Activated T-helper 1 cell treated with anti-CD3 and anti-CD28 coated beads, Interleukin-2, amount 50 U/mL, for 16 hours (primary cell): ENCODE measurements around the gene USP37.

Source experiments
- DNase-seq, 2 donors: peaks; one replicate each; pipeline ENCODE4 v3.0.0-alpha.2; 2020; ENCODE audit warnings: low read depth in 1 of 2, low spot score in 1 of 2

The USP37 gene

GRCh38 chr2:218432676-218433365 lies 135.3 kb downstream of the USP37 start:
- no peak for DNase-seq

- DNase-seq = no peak
Measured at GRCh38 chr2:218431878-218432277, 136.3 kb downstream of the USP37 start.

GRCh38 chr2:218430721-218431120 lies 137.4 kb downstream of the USP37 start:
- no peak for DNase-seq

GRCh38 chr2:218429911-218430692 lies 138.0 kb downstream of the USP37 start:
- DNase-seq = no peak

DNA sequence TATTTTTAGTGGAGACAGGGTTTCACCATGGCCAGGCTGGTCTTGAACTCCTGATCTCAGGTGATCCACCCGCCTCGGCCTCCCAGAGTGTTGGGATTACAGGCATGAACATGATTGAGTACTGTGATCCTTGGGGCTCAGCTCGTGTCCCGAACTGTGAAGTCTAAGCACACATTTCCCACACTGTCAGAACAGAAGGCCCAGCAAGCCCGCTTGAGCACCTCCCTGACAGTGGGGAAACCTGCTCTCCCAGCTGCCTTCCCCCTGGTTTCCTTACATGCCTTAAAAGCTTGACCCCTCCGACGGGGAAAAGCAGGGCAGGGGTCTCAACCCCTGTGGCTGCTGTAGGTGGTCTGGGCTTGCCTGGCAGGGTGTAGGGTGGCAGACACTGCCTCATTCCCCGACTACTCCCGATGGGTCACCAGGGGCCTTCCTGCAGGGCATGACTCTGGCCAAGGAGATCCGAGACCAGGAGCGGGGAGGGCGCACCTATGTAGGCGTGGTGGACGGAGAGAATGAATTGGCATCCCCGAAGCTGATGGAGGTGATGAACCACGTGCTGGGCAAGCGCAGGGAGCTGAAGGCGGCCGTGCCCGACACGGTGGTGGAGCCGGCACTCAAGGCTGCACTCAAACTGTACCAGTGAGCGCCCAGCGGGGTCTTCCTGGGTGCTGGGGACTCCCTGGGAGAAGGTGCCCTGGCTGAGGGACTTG lies 139.1 kb downstream of the USP37 start:
- no peak for DNase-seq

DNA sequence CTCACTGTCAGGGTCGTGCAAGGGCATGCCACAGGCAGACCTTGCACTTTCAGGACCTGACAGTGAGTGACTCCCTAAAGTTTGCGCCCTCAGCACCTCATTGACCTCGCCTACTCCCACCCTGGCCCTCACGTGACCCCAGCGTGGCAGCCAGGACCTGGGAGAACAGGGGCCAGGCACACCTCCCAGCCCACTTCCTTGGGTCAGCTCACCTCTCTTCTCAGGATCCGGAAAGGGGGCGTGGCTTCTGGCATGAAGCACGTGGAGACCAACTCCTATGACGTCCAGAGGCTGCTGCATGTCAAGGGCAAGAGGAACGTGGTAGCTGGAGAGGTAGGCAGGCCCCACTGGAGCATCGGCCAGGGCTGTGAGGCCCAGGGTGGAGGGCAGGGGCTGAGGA lies 140.4 kb downstream of the USP37 start:
- DNase-seq = no peak

DNA sequence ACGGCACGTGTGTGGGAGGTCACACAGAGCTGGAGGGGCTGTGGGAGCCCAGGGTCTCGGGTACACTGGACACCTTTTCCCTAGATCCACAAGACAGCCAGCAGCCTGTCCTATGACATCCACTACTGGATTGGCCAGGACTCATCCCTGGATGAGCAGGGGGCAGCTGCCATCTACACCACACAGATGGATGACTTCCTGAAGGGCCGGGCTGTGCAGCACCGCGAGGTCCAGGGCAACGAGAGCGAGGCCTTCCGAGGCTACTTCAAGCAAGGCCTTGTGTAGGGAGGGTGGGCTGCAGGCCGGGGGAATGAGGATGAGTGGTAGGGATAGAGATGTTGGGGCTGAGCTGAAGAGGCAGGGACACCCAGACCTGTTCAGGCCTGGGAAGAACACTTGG lies 142.6 kb downstream of the USP37 start:
- DNase-seq = no peak

- no peak for DNase-seq
Measured at GRCh38 chr2:218423584-218423983, 144.6 kb downstream of the USP37 start.

GRCh38 chr2:218422403-218423086 lies 145.6 kb downstream of the USP37 start:
- no peak for DNase-seq

GRCh38 chr2:218421027-218421426 lies 147.1 kb downstream of the USP37 start:
- DNase-seq = no peak

GRCh38 chr2:218419630-218420216 lies 148.4 kb downstream of the USP37 start:
- no peak for DNase-seq

DNA sequence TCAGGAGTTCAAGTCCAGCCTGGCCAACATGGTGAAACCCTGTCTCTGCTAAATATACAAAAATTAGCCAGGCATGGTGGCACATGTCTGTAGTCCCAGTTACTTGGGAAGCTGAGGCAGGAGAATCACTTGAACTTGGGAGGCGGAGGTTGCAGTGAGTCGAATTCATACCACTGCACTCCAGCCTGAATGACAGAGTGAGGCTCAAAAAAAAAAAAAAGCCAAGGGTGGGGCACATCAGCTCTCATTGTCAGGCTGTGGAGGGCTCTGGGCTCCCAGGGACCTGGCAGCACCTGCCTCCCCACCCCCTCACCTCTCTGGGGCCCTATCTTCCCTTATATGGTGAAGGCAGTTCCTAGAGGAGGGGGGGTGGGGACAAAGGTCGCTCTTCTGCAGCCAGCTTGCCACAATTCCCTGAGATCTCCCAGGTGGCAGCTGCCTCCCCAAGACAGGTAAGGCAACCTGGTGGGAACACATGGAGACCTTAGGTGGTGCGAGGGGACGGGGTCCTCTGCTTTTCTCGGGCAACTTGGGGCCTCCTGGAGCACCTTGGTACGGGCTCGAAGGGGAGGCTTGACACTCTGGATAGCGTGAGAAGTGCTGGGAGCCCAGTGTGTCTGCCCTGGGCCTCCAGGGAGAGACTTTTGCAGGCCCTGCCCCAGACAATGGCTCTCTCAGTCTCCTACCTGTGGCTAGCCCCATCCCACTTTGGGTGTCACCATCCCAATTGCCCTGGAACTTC lies 149.3 kb downstream of the USP37 start, which contains the start of gene VIL1:
Gene VIL1 (plus strand): TSS at position 407 of the 742 bp plus-strand sequence. CDS start 4,656 bp downstream, outside the sequence.
- no peak for DNase-seq

- DNase-seq = no peak
Measured at GRCh38 chr2:218418321-218418716, 149.8 kb downstream of the USP37 start.

- no peak for DNase-seq
Measured at GRCh38 chr2:218407717-218408116, 160.4 kb downstream of the USP37 start.

DNA sequence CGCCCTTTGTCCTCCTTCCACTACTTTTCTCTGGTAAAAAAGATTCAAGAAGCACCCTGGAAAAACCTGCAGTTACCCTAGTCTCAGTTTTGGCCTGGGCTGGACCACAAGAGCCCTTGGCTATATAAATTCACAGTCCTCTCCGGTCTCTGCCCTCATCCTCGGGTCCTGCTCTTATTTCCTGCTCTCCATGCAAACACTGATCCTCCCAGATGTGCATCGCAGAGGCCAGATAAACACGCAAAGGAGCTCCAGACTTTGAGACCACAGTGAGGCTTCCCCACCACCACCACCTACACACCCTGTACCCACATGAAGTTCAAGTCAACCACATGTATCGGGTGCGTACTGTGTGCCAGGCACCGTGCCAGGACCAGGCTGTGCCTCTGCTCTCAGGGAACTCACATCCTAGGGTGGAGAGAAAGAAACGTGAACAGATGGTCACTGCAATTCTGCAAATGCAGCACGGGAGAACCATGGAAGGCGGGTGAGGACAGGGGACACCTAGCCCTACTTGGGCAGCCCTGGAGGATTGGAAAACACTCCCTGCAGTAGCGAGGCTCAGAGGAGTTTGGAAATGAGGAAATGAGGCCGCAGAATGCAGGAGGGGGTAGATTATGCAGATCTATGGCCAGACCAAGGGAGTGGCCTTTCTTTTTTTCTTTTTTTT lies 161.1 kb downstream of the USP37 start:
- peak; percentile 32 to 47 for DNase-seq

- DNase-seq = peak; percentile 85 to 93
Measured at GRCh38 chr2:218406209-218406948, 161.8 kb downstream of the USP37 start.

DNA sequence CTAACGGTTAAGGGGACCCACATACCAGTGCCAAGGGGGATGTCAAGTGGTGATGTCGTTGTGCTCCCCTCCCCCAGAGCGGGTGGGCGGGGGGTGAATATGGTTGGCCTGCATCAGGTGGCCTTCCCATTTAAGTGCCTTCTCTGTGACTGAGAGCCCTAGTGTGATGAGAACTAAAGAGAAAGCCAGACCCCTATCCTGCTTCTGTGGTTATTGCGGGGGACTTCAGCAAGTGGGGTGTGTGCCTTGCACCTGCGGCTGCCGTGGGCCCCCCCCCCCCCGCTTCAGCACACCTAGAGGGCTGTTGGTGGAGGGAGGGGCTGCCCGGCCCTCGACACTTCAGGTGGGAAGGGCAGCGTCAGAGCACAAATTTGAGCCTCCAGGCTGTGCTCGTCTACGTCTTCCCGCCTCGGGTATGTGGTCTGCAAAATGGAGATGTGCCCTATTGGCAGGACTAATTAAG lies 162.4 kb downstream of the USP37 start:
- no peak for DNase-seq

DNA sequence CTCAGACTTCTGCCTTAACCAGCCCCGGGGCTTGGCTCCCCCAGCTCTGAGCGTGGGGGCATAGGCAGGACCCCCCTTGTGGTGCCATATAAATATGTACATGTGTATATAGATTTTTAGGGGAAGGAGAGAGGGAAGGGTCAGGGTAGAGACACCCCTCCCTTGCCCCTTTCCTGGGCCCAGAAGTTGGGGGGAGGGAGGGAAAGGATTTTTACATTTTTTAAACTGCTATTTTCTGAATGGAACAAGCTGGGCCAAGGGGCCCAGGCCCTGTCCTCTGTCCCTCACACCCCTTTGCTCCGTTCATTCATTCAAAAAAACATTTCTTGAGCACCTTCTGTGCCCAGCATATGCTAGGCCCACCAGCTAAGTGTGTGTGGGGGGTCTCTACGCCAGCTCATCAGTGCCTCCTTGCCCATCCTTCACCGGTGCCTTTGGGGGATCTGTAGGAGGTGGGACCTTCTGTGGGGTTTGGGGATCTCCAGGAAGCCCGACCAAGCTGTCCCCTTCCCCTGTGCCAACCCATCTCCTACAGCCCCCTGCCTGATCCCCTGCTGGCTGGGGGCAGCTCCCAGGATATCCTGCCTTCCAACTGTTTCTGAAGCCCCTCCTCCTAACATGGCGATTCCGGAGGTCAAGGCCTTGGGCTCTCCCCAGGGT lies 162.9 kb downstream of the USP37 start:
- DNase-seq = no peak
